Prostate gland (tissue), 2 donors: ENCODE measurements around the gene SLC7A14. TPM values are rescaled to one million over a fixed set of nuclear protein-coding genes. Genes with fewer than 3 reads are reported as not detected.

ENCODE experiments used
- DNase-seq: peaks from one replicate; pipeline ENCODE4 v3.0.0-alpha.2; 2019; ENCODE audit warnings: low spot score
- H3K27ac ChIP-seq, 2 donors: fragments of 200-600 bp; sonication (generic); 2 replicates each; pipeline ENCODE4 v1.5.1; 2017 to 2019
- H3K27me3 ChIP-seq: fragments of 200-600 bp; sonication (generic); replicated peaks from 2 replicates; pipeline ENCODE4 v1.5.1; 2019; ENCODE audit not compliant: insufficient read depth
- H3K36me3 ChIP-seq, 2 donors: fragments of 200-600 bp; sonication (generic); 1 replicate in 1 of 2; 2 replicates in 1 of 2; pipeline versions ENCODE4 v1.5.1 to v1.8.1; 2017 to 2019
- H3K4me1 ChIP-seq: fragments of 200-600 bp; sonication (generic); replicated peaks from 2 replicates; pipeline ENCODE4 v1.5.1; 2019
- H3K4me3 ChIP-seq, 2 donors: fragments of 200-600 bp; sonication (generic); 2 replicates each; pipeline ENCODE4 v1.5.1; 2017 to 2019
- H3K9me3 ChIP-seq: fragments of 200-600 bp; sonication (generic); 2 replicates; pipeline ENCODE4 v1.5.1; 2017
- POLR2A ChIP-seq: fragments of 450-650 bp; IDR thresholded peaks from one replicate; pipeline ENCODE4 v1.6.1; 2016; ENCODE audit warnings: antibody characterized with exemption, mild to moderate bottlenecking
- POLR2AphosphoS5 ChIP-seq: sonication (generic); formaldehyde crosslinking; IDR thresholded peaks from one replicate; pipeline ENCODE4 v1.6.1; 2017; ENCODE audit warnings: antibody characterized with exemption
- WGBS: methylation state at CpG from one replicate; pipeline ENCODE4 v1.1.5; 2018; 5-methylcytosine and 5-hydroxymethylcytosine counted together
- intact Hi-C: fragments of 100-400 bp; cut with DNase I; formaldehyde crosslinking; loops from one replicate; pipeline ENCODE4 v1.14.2; 2022
- total RNA-seq, 2 donors: library from RNA; depleted of rRNA; stranded (reverse); fragments of >200 nt; gene quantifications; one replicate each; pipeline ENCODE4 v1.1.0, GENCODE V29; 2016
- TF ChIP-seq, protein P1 (sequence below), 4 experiments: fragments of 200-600 bp in 2 of 4; fragments of 450-650 bp in 2 of 4; sonication (generic) in 2 of 4; IDR thresholded peaks; 1 replicate in 3 of 4; 2 replicates in 1 of 4; pipeline ENCODE4 v1.5.1; 2016 to 2019; ENCODE audit warnings: antibody characterized with exemption in 4 of 4, mild to moderate bottlenecking in 2 of 4, moderate library complexity in 2 of 4

The SLC7A14 gene
- total RNA-seq, 2 donors from 2014 or later: 0.05 to 0.11 TPM

- no peak overlapping the region for H3K4me3 ChIP-seq
- H3K9me3 ChIP-seq: no peaks in the 10 kb centered on the region
- no peaks in the 10 kb centered on the region for H3K4me1 ChIP-seq
- WGBS: 64% methylated on average over 4 of the region's 4 CpGs
- TF ChIP-seq POLR2AphosphoS5: no peak
- no peak for TF ChIP-seq POLR2A
- TF ChIP-seq, protein P1, sequence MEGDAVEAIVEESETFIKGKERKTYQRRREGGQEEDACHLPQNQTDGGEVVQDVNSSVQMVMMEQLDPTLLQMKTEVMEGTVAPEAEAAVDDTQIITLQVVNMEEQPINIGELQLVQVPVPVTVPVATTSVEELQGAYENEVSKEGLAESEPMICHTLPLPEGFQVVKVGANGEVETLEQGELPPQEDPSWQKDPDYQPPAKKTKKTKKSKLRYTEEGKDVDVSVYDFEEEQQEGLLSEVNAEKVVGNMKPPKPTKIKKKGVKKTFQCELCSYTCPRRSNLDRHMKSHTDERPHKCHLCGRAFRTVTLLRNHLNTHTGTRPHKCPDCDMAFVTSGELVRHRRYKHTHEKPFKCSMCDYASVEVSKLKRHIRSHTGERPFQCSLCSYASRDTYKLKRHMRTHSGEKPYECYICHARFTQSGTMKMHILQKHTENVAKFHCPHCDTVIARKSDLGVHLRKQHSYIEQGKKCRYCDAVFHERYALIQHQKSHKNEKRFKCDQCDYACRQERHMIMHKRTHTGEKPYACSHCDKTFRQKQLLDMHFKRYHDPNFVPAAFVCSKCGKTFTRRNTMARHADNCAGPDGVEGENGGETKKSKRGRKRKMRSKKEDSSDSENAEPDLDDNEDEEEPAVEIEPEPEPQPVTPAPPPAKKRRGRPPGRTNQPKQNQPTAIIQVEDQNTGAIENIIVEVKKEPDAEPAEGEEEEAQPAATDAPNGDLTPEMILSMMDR (IDR thresholded peaks at IDR 0.05): no peak
- intact Hi-C loops: no loop called here
- no peaks in the 10 kb centered on the region for H3K36me3 ChIP-seq
- no peaks in the 10 kb centered on the region for H3K27me3 ChIP-seq
- H3K27ac ChIP-seq: no peak overlapping the region
- no peak for DNase-seq
Observed at GRCh38 chr3:170553788-170554757, 31.8 kb downstream of the SLC7A14 start.

DNA sequence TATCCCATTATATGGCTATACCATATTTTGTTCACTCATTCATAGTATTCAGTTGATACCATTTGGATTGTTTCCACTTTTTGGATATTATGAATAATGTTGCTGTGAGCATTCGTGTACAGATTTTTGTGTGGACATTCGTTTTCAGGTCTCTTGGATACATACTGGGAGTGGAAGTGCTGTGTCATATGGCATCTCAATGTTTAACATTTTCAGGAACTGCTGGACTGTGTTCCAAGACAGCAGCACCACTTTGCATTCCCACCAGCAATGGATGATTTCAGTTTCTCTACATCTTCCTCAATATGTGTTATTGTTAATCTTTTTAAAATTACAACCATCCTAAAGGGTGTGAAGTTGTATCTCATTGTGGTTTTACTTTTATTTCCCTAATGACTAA, 34.6 kb downstream of the SLC7A14 start:
- no peak overlapping the region for H3K4me3 ChIP-seq
- no peaks in the 10 kb centered on the region for H3K4me1 ChIP-seq
- 80% methylated on average over 2 of the region's 2 CpGs for WGBS
- no peak for DNase-seq
- TF ChIP-seq POLR2AphosphoS5 (no peak), POLR2A (no peak)
- TF ChIP-seq, protein P1 (IDR thresholded peaks at IDR 0.05): no peak
- no peaks in the 10 kb centered on the region for H3K36me3 ChIP-seq
- no peaks in the 10 kb centered on the region for H3K27me3 ChIP-seq
- no peak overlapping the region for H3K27ac ChIP-seq
- no peaks in the 10 kb centered on the region for H3K9me3 ChIP-seq
- intact Hi-C loops: no loop called here

GRCh38 chr3:170542704-170543103, 43.2 kb downstream of the SLC7A14 start:
- intact Hi-C loops: no loop called here
- Histone ChIP-seq H3K4me3 (no peak overlapping the region), H3K9me3 (no peaks in the 10 kb centered on the region), H3K36me3 (no peaks in the 10 kb centered on the region), H3K4me1 (no peaks in the 10 kb centered on the region), H3K27ac (no peak overlapping the region), H3K27me3 (no peaks in the 10 kb centered on the region)
- WGBS: 91% methylated on average over 3 of the region's 3 CpGs
- TF ChIP-seq POLR2A (no peak), POLR2AphosphoS5 (no peak)
- DNase-seq: no peak

- no peak for DNase-seq
- Histone ChIP-seq H3K4me3 (no peak overlapping the region), H3K27ac (no peak overlapping the region), H3K9me3 (no peaks in the 10 kb centered on the region), H3K27me3 (no peaks in the 10 kb centered on the region), H3K4me1 (no peaks in the 10 kb centered on the region), H3K36me3 (no peaks in the 10 kb centered on the region)
- 91% methylated on average over 3 of the region's 3 CpGs for WGBS
- TF ChIP-seq POLR2A (no peak), POLR2AphosphoS5 (no peak)
- TF ChIP-seq, protein P1 (IDR thresholded peaks at IDR 0.05): no peak
- intact Hi-C loops: no loop called here
Observed at GRCh38 chr3:170539897-170540296, 46.0 kb downstream of the SLC7A14 start.

- H3K9me3 ChIP-seq: no peaks in the 10 kb centered on the region
- no peaks in the 10 kb centered on the region for H3K27me3 ChIP-seq
- intact Hi-C loops: no loop called here
- H3K27ac ChIP-seq: no peak overlapping the region
- DNase-seq: no peak
- no peaks in the 10 kb centered on the region for H3K4me1 ChIP-seq
- H3K36me3 ChIP-seq: no peaks in the 10 kb centered on the region
- no peak overlapping the region for H3K4me3 ChIP-seq
- TF ChIP-seq POLR2A (no peak), POLR2AphosphoS5 (no peak)
- TF ChIP-seq, protein P1 (IDR thresholded peaks at IDR 0.05): no peak
Observed at GRCh38 chr3:170536712-170537111, 49.2 kb downstream of the SLC7A14 start.
